Transverse colon (tissue), 4 donors: ENCODE results near the gene CISD2. TPM values are rescaled to one million over a fixed set of nuclear protein-coding genes. Genes with fewer than 3 reads are reported as not detected.

Experiments used
- DNase-seq: peaks from one replicate; pipeline ENCODE4 v3.0.0-alpha.2; 2019
- H3K27ac ChIP-seq, 4 donors: fragments of 200-600 bp; sonication (generic); 2 replicates each; pipeline ENCODE4 v1.5.1; 2016 to 2018; ENCODE audit warnings: inconsistent platforms in 4 of 4
- H3K27me3 ChIP-seq: fragments of 200-600 bp; sonication (generic); 2 replicates; pipeline ENCODE4 v1.5.1; 2017; ENCODE audit warnings: inconsistent platforms
- H3K36me3 ChIP-seq, 4 donors: fragments of 200-600 bp; sonication (generic); 2 replicates each; pipeline ENCODE4 v1.5.1; 2017 to 2019; ENCODE audit warnings: inconsistent platforms in 4 of 4
- H3K4me1 ChIP-seq, 4 donors: fragments of 200-600 bp; sonication (generic); 2 replicates each; pipeline ENCODE4 v1.5.1; 2017 to 2020; ENCODE audit warnings: inconsistent platforms in 4 of 4
- H3K4me3 ChIP-seq, 4 donors: fragments of 200-600 bp; sonication (generic); 1 replicate in 1 of 4; 2 replicates in 3 of 4; pipeline versions ENCODE4 v1.5.1 to v1.6.1; 2017 to 2019; ENCODE audit warnings: inconsistent platforms in 4 of 4
- H3K9me3 ChIP-seq, 2 donors: fragments of 200-600 bp; sonication (generic); 2 replicates each; pipeline ENCODE4 v1.5.1; 2017 to 2019; ENCODE audit warnings: inconsistent platforms in 2 of 2
- EP300 ChIP-seq: sonication (generic); formaldehyde crosslinking; IDR thresholded peaks from one replicate; pipeline ENCODE4 v1.6.1; 2017; ENCODE audit warnings: antibody characterized with exemption, low read depth
- POLR2A ChIP-seq: fragments of 450-650 bp; IDR thresholded peaks from one replicate; pipeline ENCODE4 v1.6.1; 2016; ENCODE audit warnings: antibody characterized with exemption, mild to moderate bottlenecking, moderate library complexity
- POLR2AphosphoS5 ChIP-seq, 3 donors: sonication (generic); formaldehyde crosslinking; IDR thresholded peaks; one replicate each; pipeline ENCODE4 v1.6.1; 2016; ENCODE audit warnings: antibody characterized with exemption in 3 of 3
- WGBS, 2 donors: methylation state at CpG; one replicate each; pipeline ENCODE4 v1.1.5; 2018; ENCODE audit warnings: low coverage in 1 of 2; 5-methylcytosine and 5-hydroxymethylcytosine counted together
- in situ Hi-C, 4 donors: fragments of 200-750 bp; cut with MboI; loops; one replicate each; pipeline versions ENCODE4 v1.15.0 to v1.15.1; 2017; ENCODE audit warnings: low sequenced_read_pairs in 3 of 4, low pct_ligation_motif_present in 1 of 4, low pct_unique_long_range_greater_than_20kb in 1 of 4
- intact Hi-C: fragments of 100-400 bp; cut with DNase I; formaldehyde crosslinking; loops from one replicate; pipeline ENCODE4 v1.15.1; 2023; ENCODE audit warnings: low total_unique reads
- total RNA-seq, 4 donors: library from RNA; depleted of rRNA; stranded (reverse); fragments of >200 nt; gene quantifications; one replicate each; pipeline ENCODE4 v1.1.0, GENCODE V29; 2016
- TF ChIP-seq, protein P1 (sequence below), 5 experiments: fragments of 200-600 bp in 3 of 5; fragments of 450-650 bp in 2 of 5; sonication (generic) in 3 of 5; IDR thresholded peaks; 1 replicate in 2 of 5; 2 replicates in 3 of 5; pipeline ENCODE4 v1.5.1; 2016 to 2017; ENCODE audit warnings: antibody characterized with exemption in 5 of 5, inconsistent platforms in 3 of 5, mild to moderate bottlenecking in 2 of 5, moderate library complexity in 1 of 5

The CISD2 gene
- total RNA-seq, 4 donors from 2014 or later, result 1.2 to 13.9 (median 10.8) TPM

DNA sequence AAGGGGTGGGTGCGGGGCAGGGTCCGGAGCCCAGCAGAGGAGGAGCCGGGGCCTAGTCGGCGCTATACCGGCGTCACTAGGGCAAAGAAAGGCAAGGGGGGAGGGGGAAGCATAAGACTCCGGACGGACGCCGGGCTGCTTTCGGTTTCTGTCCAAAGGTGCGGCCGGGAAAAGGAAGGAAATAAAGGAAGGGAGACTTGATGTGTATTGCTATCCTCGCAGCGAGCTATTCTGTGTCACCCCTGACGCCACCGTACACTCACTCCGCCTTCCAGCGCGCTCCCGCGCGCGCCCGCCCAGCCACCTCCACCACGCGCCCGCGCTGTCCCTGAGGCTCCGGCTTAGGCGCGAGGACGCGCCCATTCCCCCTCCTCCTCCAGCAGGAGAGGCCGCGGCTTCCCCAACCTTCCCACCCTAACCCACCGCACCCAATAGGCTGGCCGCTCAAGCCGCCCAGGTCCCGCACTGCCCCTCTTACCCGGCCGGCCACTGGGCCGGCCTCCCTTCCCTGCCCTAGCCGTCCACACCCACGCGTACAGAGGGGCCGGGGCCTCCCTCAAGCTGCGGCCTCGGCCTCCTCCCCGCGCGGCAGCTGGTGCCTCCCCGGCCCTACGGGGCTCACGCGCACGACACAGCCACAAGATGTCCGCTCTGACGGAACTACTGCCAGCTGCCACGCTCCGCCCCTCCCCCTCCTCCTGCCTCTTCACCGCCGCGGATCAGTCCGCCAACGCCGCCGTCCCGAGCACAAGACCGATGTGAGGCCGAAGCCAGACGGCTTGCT, 41.7 kb upstream of the CISD2 start, which contains the start of gene UBE2D3:
Gene UBE2D3 (minus strand): TSS at position 662 of the 784 bp plus-strand sequence. CDS start 1,043 bp downstream, outside the sequence.
- H3K36me3 ChIP-seq, result no peaks in the 10 kb centered on the region
- DNase-seq, result peak; percentile 96
- in situ Hi-C loops (loop anchor here in 1 of 4 donors (25.0 kb wide), 1 partner anchor 185 kb away; the partner anchor contains the start of gene SLC9B1), intact Hi-C loops (loop anchor here (2.0 kb wide), 1 partner anchor 42 kb away; the partner anchor contains the start of gene CISD2)
- H3K27me3 ChIP-seq, result no peaks in the 10 kb centered on the region
- TF ChIP-seq, protein P1, sequence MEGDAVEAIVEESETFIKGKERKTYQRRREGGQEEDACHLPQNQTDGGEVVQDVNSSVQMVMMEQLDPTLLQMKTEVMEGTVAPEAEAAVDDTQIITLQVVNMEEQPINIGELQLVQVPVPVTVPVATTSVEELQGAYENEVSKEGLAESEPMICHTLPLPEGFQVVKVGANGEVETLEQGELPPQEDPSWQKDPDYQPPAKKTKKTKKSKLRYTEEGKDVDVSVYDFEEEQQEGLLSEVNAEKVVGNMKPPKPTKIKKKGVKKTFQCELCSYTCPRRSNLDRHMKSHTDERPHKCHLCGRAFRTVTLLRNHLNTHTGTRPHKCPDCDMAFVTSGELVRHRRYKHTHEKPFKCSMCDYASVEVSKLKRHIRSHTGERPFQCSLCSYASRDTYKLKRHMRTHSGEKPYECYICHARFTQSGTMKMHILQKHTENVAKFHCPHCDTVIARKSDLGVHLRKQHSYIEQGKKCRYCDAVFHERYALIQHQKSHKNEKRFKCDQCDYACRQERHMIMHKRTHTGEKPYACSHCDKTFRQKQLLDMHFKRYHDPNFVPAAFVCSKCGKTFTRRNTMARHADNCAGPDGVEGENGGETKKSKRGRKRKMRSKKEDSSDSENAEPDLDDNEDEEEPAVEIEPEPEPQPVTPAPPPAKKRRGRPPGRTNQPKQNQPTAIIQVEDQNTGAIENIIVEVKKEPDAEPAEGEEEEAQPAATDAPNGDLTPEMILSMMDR (IDR thresholded peaks at IDR 0.05), result peak in 1 of 5 experiments; percentile 19
- peak; percentile 12 for TF ChIP-seq EP300
- peak; percentile 92 to 95 (median 93) for TF ChIP-seq POLR2AphosphoS5 (IDR thresholded peaks at IDR 0.05)
- TF ChIP-seq POLR2A, result peak; percentile 92
- H3K27ac ChIP-seq, result peak within 1 kb of the TSS; percentile 99 to 100 (median 100)
- H3K4me3 ChIP-seq, result peak within 1 kb of the TSS; percentile 86 to 98 (median 95)
- no peaks in the 10 kb centered on the region for H3K9me3 ChIP-seq
- 0 to 1% methylated on average over 14 to 58 of the region's 73 CpGs for WGBS, 2 donors
- peaks cover 9 to 40% (median 34%) of the 10 kb centered on the region in 4 donors for H3K4me1 ChIP-seq

DNA sequence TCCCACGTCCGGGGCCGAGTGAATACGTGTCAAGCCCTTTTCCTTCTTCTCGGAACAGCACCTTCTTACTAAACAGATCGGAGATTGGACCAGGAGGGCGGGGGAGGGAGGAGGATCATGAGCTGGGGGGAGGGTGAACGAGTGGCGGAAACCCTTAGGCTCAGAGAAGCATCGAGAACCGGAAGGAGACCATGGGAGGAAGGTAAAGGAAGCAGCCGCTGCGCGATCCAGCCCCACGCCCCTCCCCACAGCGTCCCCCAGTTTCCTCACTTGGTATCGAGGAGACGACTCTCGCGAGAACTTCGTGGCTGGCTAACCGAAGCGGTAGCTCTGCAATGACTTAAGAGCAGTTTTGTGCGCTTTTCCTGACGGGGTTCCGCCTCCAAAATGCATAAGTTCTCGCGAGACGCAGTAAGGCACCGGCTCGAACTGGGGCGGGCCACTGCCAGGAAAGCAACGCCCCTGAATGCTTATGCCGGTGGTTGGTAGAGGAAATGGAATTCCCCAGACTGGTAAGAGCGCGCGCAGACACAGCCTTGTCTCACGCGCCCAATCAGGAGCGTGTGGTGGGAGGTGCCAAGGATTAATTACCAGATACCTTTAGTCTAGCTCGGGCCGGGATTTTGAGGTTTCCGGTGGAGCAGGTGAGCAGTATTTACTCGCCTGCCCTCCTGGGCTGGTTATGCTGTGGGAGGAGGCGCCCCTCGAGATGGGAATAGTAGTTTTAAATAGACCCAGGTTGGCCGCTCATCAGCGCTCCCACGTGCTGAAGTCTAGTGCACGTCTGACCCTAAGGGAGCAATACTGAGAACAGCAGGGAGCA, 40.9 kb upstream of the CISD2 start:
- Histone ChIP-seq H3K9me3 (no peaks in the 10 kb centered on the region), H3K27me3 (no peaks in the 10 kb centered on the region), H3K27ac (peak overlapping the region; percentile 99 to 100 (median 100)), H3K4me1 (peaks cover 9 to 32% (median 28%) of the 10 kb centered on the region in 4 donors), H3K4me3 (peak overlapping the region; percentile 86 to 98 (median 95)), H3K36me3 (no peaks in the 10 kb centered on the region)
- peak; percentile 99 for DNase-seq
- WGBS, 2 donors, result 0% methylated on average over 12 to 47 of the region's 50 CpGs
- in situ Hi-C loops (loop anchor here in 1 of 4 donors (25.0 kb wide), 1 partner anchor 184 kb away; the partner anchor contains the start of gene SLC9B1), intact Hi-C loops (loop anchor here (2.0 kb wide), 1 partner anchor 41 kb away; the partner anchor contains the start of gene CISD2)
- TF ChIP-seq, protein P1 (IDR thresholded peaks at IDR 0.05), result peak in 1 of 5 experiments; percentile 0
- TF ChIP-seq POLR2A (peak; percentile 86), POLR2AphosphoS5 (IDR thresholded peaks at IDR 0.05) (peak; percentile 84 to 93 (median 89)), EP300 (peak; percentile 62)

DNA sequence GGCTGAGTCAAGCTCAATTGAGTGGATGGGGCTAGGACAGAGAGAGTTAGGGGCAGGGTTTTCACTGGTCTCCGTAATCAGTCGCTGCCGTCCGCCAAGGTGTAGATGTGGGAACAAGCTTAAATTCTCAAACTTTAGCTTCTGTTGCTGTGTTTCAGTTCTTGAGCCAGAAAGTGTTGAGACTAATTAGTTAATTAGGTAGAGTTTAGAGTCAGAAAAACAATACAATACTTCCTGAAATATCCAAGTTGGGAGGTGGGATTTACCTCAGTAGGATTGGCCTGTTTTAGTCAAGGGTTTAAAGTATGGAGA, 40.3 kb upstream of the CISD2 start:
- TF ChIP-seq POLR2A (no peak), POLR2AphosphoS5 (IDR thresholded peaks at IDR 0.05) (no peak)
- TF ChIP-seq, protein P1 (IDR thresholded peaks at IDR 0.05), result peak in 1 of 5 experiments; percentile 14
- DNase-seq, result no peak
- H3K4me1 ChIP-seq, result peaks cover 7 to 26% (median 24%) of the 10 kb centered on the region in 4 donors
- 0% methylated on average over 4 of the region's 4 CpGs; no CpG with 5 or more reads in 1 of the 2 donors for WGBS, 2 donors
- H3K27ac ChIP-seq, result peak overlapping the region; percentile 99 to 100 (median 100)
- intact Hi-C loops, result no loop called here
- H3K9me3 ChIP-seq, result no peaks in the 10 kb centered on the region
- H3K27me3 ChIP-seq, result no peaks in the 10 kb centered on the region
- peak overlapping the region; percentile 41 to 98 (median 91) for H3K4me3 ChIP-seq
- in situ Hi-C loops, result loop anchor here in 1 of 4 donors (25.0 kb wide), 1 partner anchor 184 kb away; the partner anchor contains the start of gene SLC9B1
- H3K36me3 ChIP-seq, result no peaks in the 10 kb centered on the region
